Activated T-helper 17 cell treated with anti-CD3 and anti-CD28 coated beads, Interleukin-2, amount 50 U/mL, for 72 hours (primary cell): Measurements from ENCODE around the gene CHID1. TPM values are rescaled to one million over a fixed set of nuclear protein-coding genes. Genes with fewer than 3 reads are reported as not detected.

ENCODE experiments used
- ATAC-seq: fragments of 150-1000 bp; cut with Tn5 transposase; replicated peaks from 2 replicates; pipeline ENCODE4 v1.10.0; 2021; ENCODE audit warnings: mild to moderate bottlenecking, moderate library complexity
- H3K27ac Mint-ChIP-seq: one replicate; pipeline ENCODE4 v1.8.0; 2022; ENCODE audit warnings: mixed read lengths
- H3K27me3 Mint-ChIP-seq: one replicate; pipeline ENCODE4 v1.8.0; 2022; ENCODE audit warnings: mixed read lengths
- H3K36me3 Mint-ChIP-seq: one replicate; pipeline ENCODE4 v1.8.0; 2022; ENCODE audit warnings: low read depth, mild to moderate bottlenecking, mixed read lengths
- H3K4me1 Mint-ChIP-seq: one replicate; pipeline ENCODE4 v1.8.0; 2022; ENCODE audit warnings: mixed read lengths
- H3K4me3 Mint-ChIP-seq: one replicate; pipeline ENCODE4 v1.8.0; 2022; ENCODE audit warnings: mild to moderate bottlenecking, mixed read lengths
- H3K9me3 Mint-ChIP-seq: one replicate; pipeline ENCODE4 v1.8.0; 2022; ENCODE audit warnings: mixed read lengths
- total RNA-seq, 2 donors: library from RNA; stranded (reverse); gene quantifications; one replicate each; pipeline ENCODE4 v1.2.3, GENCODE V29; 2022

CHID1 gene
- total RNA-seq, 2 donors from 2014 or later: 71.9 to 72.6 TPM

- Mint-ChIP-seq H3K9me3 (no peaks in the 10 kb centered on the region), H3K27ac (no peak overlapping the region), H3K4me3 (no peak overlapping the region), H3K4me1 (peaks cover 6% of the 10 kb centered on the region), H3K36me3 (peaks cover 16% of the 10 kb centered on the region), H3K27me3 (peaks cover 4% of the 10 kb centered on the region)
- ATAC-seq: no peak
Measured at GRCh38 chr11:825366-826226, 85.0 kb downstream of the CHID1 start.

GRCh38 chr11:824942-825341 lies 85.7 kb downstream of the CHID1 start:
- H3K36me3 Mint-ChIP-seq: peaks cover 16% of the 10 kb centered on the region
- H3K27me3 Mint-ChIP-seq: peaks cover 4% of the 10 kb centered on the region

GRCh38 chr11:824292-824880 lies 86.2 kb downstream of the CHID1 start:
- no peak for ATAC-seq
- no peak overlapping the region for H3K4me3 Mint-ChIP-seq
- H3K27ac Mint-ChIP-seq: no peak overlapping the region
- H3K27me3 Mint-ChIP-seq: peaks cover 4% of the 10 kb centered on the region
- peaks cover 16% of the 10 kb centered on the region for H3K36me3 Mint-ChIP-seq
- peaks cover 6% of the 10 kb centered on the region for H3K4me1 Mint-ChIP-seq
- H3K9me3 Mint-ChIP-seq: no peaks in the 10 kb centered on the region

More at GRCh38 chr11:824942-825341, 85.7 kb downstream of the CHID1 start:
- no peak overlapping the region for H3K27ac Mint-ChIP-seq
- H3K9me3 Mint-ChIP-seq: no peaks in the 10 kb centered on the region
- no peak for ATAC-seq
- no peak overlapping the region for H3K4me3 Mint-ChIP-seq
- peaks cover 6% of the 10 kb centered on the region for H3K4me1 Mint-ChIP-seq

GRCh38 chr11:823441-824291 lies 86.9 kb downstream of the CHID1 start:
- Mint-ChIP-seq H3K27me3 (peaks cover 4% of the 10 kb centered on the region), H3K9me3 (no peaks in the 10 kb centered on the region), H3K4me1 (peaks cover 6% of the 10 kb centered on the region), H3K27ac (no peak overlapping the region), H3K36me3 (peaks cover 16% of the 10 kb centered on the region), H3K4me3 (no peak overlapping the region)
- no peak for ATAC-seq

GRCh38 chr11:821512-822371 lies 88.9 kb downstream of the CHID1 start:
- Mint-ChIP-seq H3K4me3 (peak overlapping the region; percentile 71), H3K27ac (no peak overlapping the region), H3K4me1 (no peaks in the 10 kb centered on the region), H3K36me3 (peaks cover 16% of the 10 kb centered on the region), H3K9me3 (no peaks in the 10 kb centered on the region), H3K27me3 (no peaks in the 10 kb centered on the region)
- no peak for ATAC-seq

GRCh38 chr11:820655-821511 lies 89.7 kb downstream of the CHID1 start:
- Mint-ChIP-seq H3K4me3 (peak overlapping the region; percentile 71), H3K36me3 (peaks cover 16% of the 10 kb centered on the region), H3K4me1 (no peaks in the 10 kb centered on the region), H3K9me3 (no peaks in the 10 kb centered on the region), H3K27ac (peak overlapping the region; percentile 43), H3K27me3 (no peaks in the 10 kb centered on the region)
- no peak for ATAC-seq

- H3K27me3 Mint-ChIP-seq: no peaks in the 10 kb centered on the region
- ATAC-seq: peak; percentile 78
- H3K4me1 Mint-ChIP-seq: no peaks in the 10 kb centered on the region
- H3K36me3 Mint-ChIP-seq: peaks cover 11% of the 10 kb centered on the region
- peak overlapping the region; percentile 71 for H3K4me3 Mint-ChIP-seq
- peak overlapping the region; percentile 43 for H3K27ac Mint-ChIP-seq
- no peaks in the 10 kb centered on the region for H3K9me3 Mint-ChIP-seq
Measured at GRCh38 chr11:819943-820649, 90.5 kb downstream of the CHID1 start.

GRCh38 chr11:819129-819931 lies 91.3 kb downstream of the CHID1 start:
- Mint-ChIP-seq H3K27me3 (no peaks in the 10 kb centered on the region), H3K9me3 (no peaks in the 10 kb centered on the region), H3K4me1 (no peaks in the 10 kb centered on the region), H3K36me3 (peaks cover 13% of the 10 kb centered on the region), H3K4me3 (peak overlapping the region; percentile 71), H3K27ac (no peak overlapping the region)
- ATAC-seq: peak; percentile 88

GRCh38 chr11:818396-819128 lies 92.0 kb downstream of the CHID1 start, which contains the start of gene PNPLA2:
Gene PNPLA2, plus strand, starts transcription at chr11:818914. Its CDS starts 805 bp downstream, at chr11:819719.
- ATAC-seq: no peak
- Mint-ChIP-seq H3K4me3 (peak within 1 kb of the TSS; percentile 71), H3K27ac (peak within 1 kb of the TSS; percentile 52), H3K27me3 (no peaks in the 10 kb centered on the region), H3K4me1 (no peaks in the 10 kb centered on the region), H3K9me3 (no peaks in the 10 kb centered on the region), H3K36me3 (peaks cover 21% of the 10 kb centered on the region)
